ENCODE data around the gene ITPKC. TPM values are rescaled to one million over a fixed set of nuclear protein-coding genes. Genes with fewer than 3 reads are reported as not detected.
"Not testable (repeated sequence)": the region's sequence is repeated elsewhere in the genome, so short reads cannot be mapped to it uniquely, and the experiment has no call there.

The ITPKC gene
- total RNA-seq, 2 donors from 2014 or later: 8.3 to 9.4 TPM

- DNase-seq (ENCODE audit: low spot score in 2 of 2) (no peak), ATAC-seq (no peak)
- Mint-ChIP-seq H3K9me3 (no peaks in the 10 kb centered on the region), H3K36me3 (peaks cover 46 to 69% of the 10 kb centered on the region in 2 donors), H3K27ac (peak overlapping the region; percentile 70 to 88)
Measured at GRCh38 chr19:40762754-40763470, 46.0 kb downstream of the ITPKC start.

DNA sequence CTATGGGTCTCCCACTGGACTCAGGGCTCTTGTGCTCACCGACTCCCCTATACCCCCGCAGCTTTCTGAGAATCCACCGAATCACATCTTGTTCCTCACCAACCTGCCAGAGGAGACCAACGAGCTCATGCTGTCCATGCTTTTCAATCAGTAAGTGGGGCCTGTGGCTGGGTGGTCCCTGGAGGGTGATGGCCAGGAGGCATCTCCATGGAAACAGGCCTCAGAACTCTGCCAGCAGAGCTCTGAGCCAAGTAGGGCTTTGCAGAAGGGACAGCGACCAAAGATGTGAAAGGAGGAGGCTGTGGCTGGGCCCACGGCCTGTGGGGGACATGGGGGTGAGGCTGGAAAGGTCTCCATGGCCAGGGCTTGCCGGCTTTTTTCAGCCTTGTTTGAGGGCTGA, 46.6 kb downstream of the ITPKC start:
- DNase-seq (ENCODE audit: low spot score in 2 of 2) (no peak), ATAC-seq (no peak)
- Mint-ChIP-seq H3K27ac (peak overlapping the region; percentile 24 to 80), H3K9me3 (no peaks in the 10 kb centered on the region), H3K36me3 (peaks cover 41 to 65% of the 10 kb centered on the region in 2 donors)

- H3K27ac Mint-ChIP-seq: peak overlapping the region; percentile 24 to 80
- DNase-seq (ENCODE audit: low spot score in 2 of 2): no peak
- H3K9me3 Mint-ChIP-seq: no peaks in the 10 kb centered on the region
- no peak for ATAC-seq
- H3K36me3 Mint-ChIP-seq: peaks cover 41 to 64% of the 10 kb centered on the region in 2 donors
Measured at GRCh38 chr19:40763963-40764362, 47.1 kb downstream of the ITPKC start.

DNA sequence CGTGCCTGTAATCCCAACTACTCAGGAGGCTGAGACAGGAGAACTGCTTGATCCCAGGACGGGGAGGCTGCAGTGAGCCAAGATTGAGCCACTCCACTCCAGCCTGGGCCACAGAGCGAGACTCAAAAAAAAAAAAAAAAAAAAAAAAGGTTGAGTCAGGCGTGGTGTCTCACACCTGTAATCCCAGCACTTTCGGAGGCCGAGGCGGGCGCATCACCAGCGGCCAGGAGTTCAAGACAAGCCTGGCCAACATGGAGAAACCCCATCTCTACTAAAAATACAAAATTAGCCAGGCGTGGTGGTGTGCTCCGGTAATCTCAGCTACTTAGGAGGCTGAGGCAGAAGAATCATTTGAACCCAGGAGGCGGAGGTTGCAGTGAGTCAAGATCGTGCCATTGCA, 49.5 kb downstream of the ITPKC start:
- not testable (repeated sequence) for H3K9me3 Mint-ChIP-seq; DNase-seq (ENCODE audit: low spot score in 2 of 2); H3K27ac Mint-ChIP-seq
- H3K36me3 Mint-ChIP-seq: peaks cover 44 to 57% of the 10 kb centered on the region in 2 donors
- ATAC-seq: peak in 1 of 2 donors; percentile 27

DNA sequence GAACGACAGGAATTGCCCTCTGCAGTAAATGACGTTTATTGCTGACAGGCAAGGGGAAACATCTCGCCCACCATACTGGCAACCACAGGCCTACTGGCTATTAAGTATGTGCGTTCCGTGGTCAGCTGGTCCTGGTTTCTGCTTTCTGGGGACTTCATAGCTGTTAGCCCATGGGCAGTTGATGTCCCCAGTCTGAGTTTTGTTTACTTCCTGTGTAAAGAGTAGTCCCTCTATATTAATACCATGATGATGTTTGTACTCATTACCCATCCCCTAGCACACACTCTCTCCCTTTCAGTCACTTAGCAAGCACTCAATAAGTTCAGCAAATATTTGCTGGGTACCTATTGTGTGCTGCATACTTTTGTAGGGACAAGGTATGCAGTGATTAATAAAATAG, 52.0 kb downstream of the ITPKC start:
- Mint-ChIP-seq H3K27ac (no peak overlapping the region), H3K36me3 (peaks cover 25 to 34% of the 10 kb centered on the region in 2 donors)
- ATAC-seq: no peak

GRCh38 chr19:40771101-40771862, 54.4 kb downstream of the ITPKC start:
- H3K27ac Mint-ChIP-seq: not testable (repeated sequence)
- peak in 1 of 2 donors; percentile 45 for ATAC-seq

More for the DNA sequence above, 52.0 kb downstream of the ITPKC start:
- DNase-seq (ENCODE audit: low spot score in 2 of 2): no peak
- H3K9me3 Mint-ChIP-seq: peaks cover 0 to 3% of the 10 kb centered on the region in 2 donors

GRCh38 chr19:40774916-40775631, 58.2 kb downstream of the ITPKC start, which contains the start of gene MIA:
MIA (plus strand) TSS chr19:40775521; CDS start chr19:40775543, 22 bp downstream.
- no peak for DNase-seq (ENCODE audit: low spot score in 2 of 2)
- ATAC-seq: no peak
- Mint-ChIP-seq H3K9me3 (peaks cover 0 to 3% of the 10 kb centered on the region in 2 donors), H3K27ac (no peak within 1 kb of the TSS), H3K36me3 (peaks cover 7 to 8% of the 10 kb centered on the region in 2 donors)

More at GRCh38 chr19:40771101-40771862, 54.4 kb downstream of the ITPKC start:
- H3K9me3 Mint-ChIP-seq; DNase-seq (ENCODE audit: low spot score in 2 of 2): not testable (repeated sequence)
- H3K36me3 Mint-ChIP-seq: peaks cover 8 to 12% of the 10 kb centered on the region in 2 donors

DNA sequence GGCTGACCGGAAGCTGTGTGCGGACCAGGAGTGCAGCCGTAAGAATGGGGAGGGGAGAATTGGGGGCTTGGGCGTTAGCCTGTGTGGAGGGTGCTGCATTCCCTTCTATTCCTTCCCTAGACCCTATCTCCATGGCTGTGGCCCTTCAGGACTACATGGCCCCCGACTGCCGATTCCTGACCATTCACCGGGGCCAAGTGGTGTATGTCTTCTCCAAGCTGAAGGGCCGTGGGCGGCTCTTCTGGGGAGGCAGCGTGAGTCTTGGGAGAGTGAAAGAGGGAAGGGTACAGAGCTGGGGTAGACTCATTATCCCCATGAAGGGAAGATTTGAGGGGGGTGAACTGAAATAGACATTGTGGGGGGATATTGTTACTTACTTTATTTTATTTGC, 58.7 kb downstream of the ITPKC start:
- ATAC-seq (no peak), DNase-seq (ENCODE audit: low spot score in 2 of 2) (no peak)
- Mint-ChIP-seq H3K9me3 (peaks cover 0 to 3% of the 10 kb centered on the region in 2 donors), H3K36me3 (peaks cover 4 to 5% of the 10 kb centered on the region in 2 donors), H3K27ac (no peak overlapping the region)

GRCh38 chr19:40776364-40776763, 59.5 kb downstream of the ITPKC start:
- ATAC-seq (no peak), DNase-seq (ENCODE audit: low spot score in 2 of 2) (no peak)
- H3K36me3 Mint-ChIP-seq: no peaks in the 10 kb centered on the region
- H3K9me3 Mint-ChIP-seq: no peaks in the 10 kb centered on the region
- peak overlapping the region in 1 of 2 donors; percentile 26 for H3K27ac Mint-ChIP-seq

DNA sequence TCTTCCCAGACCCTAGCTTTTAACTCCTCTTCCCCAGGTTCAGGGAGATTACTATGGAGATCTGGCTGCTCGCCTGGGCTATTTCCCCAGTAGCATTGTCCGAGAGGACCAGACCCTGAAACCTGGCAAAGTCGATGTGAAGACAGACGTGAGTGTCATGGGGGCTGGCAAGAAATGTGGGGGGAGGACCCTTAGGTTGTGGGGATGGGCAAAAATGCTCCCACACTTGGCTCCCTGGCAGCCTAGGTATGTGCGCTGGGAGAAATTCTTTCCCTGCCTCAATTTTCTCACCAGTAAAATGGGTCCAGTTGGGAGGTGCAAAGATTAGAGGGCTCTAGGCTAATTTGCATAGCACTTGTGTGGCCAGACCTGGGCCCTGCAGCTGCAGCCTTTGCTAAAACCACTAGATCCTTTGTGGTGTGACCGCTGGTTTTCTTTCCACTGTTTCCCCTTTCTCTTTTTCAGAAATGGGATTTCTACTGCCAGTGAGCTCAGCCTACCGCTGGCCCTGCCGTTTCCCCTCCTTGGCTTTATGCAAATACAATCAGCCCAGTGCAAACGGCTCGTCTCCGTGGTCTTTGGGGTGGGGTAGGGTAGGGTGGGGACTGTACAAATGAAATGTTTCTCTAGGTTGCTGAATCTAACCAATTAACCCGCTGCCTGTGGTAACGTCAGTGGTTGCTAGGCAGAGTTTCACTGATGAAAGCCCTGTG, 60.2 kb downstream of the ITPKC start:
- ATAC-seq (peak; percentile 66 to 73), DNase-seq (ENCODE audit: low spot score in 2 of 2) (peak; percentile 84 to 94)
- Mint-ChIP-seq H3K9me3 (no peaks in the 10 kb centered on the region), H3K27ac (peak overlapping the region; percentile 96 to 98), H3K36me3 (no peaks in the 10 kb centered on the region)

GRCh38 chr19:40777645-40777936, 60.7 kb downstream of the ITPKC start:
- DNase-seq (ENCODE audit: low spot score in 2 of 2) (no peak), ATAC-seq (no peak)
- Mint-ChIP-seq H3K9me3 (no peaks in the 10 kb centered on the region), H3K36me3 (no peaks in the 10 kb centered on the region), H3K27ac (peak overlapping the region; percentile 96 to 98)

GRCh38 chr19:40777937-40778705, 61.2 kb downstream of the ITPKC start, which contains the start of gene RAB4B:
RAB4B (plus strand) TSS chr19:40778247; CDS start chr19:40778376, 129 bp downstream.
- Mint-ChIP-seq H3K9me3 (no peaks in the 10 kb centered on the region), H3K36me3 (no peaks in the 10 kb centered on the region), H3K27ac (peak within 1 kb of the TSS; percentile 96 to 98)
- ATAC-seq (peak; percentile 78 to 83), DNase-seq (ENCODE audit: low spot score in 2 of 2) (peak; percentile 100)

GRCh38 chr19:40778706-40779284, 61.9 kb downstream of the ITPKC start:
- peak in 1 of 2 donors; percentile 8 for ATAC-seq
- Mint-ChIP-seq H3K9me3 (no peaks in the 10 kb centered on the region), H3K36me3 (no peaks in the 10 kb centered on the region), H3K27ac (peak overlapping the region; percentile 96 to 98)
- no peak for DNase-seq (ENCODE audit: low spot score in 2 of 2)

DNA sequence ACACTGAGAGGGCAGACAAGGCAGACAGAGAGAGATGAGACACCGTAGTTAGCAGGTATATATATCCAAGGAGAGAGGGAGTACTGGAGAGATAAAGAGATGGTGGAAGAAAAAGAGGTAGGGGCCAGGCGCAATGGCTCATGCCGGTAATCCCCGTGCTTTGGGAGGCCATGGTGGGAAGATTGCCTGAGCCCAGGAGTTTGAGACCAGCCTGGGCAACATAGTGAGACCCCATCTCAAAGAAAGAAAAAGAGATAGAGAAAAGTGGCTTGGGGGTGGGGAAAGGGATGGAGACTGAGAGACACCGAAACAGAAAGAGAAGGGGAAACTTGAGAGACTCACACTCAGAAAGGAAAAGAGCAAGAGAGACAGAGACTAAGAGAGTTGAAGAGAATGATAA, 63.7 kb downstream of the ITPKC start:
- DNase-seq (ENCODE audit: low spot score in 2 of 2) (no peak), ATAC-seq (no peak)
- H3K27ac Mint-ChIP-seq: peak overlapping the region; percentile 50 to 96
- no peaks in the 10 kb centered on the region for H3K9me3 Mint-ChIP-seq
- no peaks in the 10 kb centered on the region for H3K36me3 Mint-ChIP-seq

- H3K9me3 Mint-ChIP-seq: no peaks in the 10 kb centered on the region
- ATAC-seq (no peak), DNase-seq (ENCODE audit: low spot score in 2 of 2) (no peak)
- peak overlapping the region in 1 of 2 donors; percentile 96 for H3K27ac Mint-ChIP-seq
- H3K36me3 Mint-ChIP-seq: no peaks in the 10 kb centered on the region
Measured at GRCh38 chr19:40781140-40781539, 64.2 kb downstream of the ITPKC start.
